HCT116 (cell line): ENCODE data around the gene PDE4D. TPM values are rescaled to one million over a fixed set of nuclear protein-coding genes. Genes with fewer than 3 reads are reported as not detected.

Source experiments
- ATAC-seq: fragments of 200-7000 bp; cut with Tn5 transposase; 2 replicates; pipeline ENCODE4 v1.9.1; 2020; ENCODE audit warnings: mild to moderate bottlenecking, moderate library complexity
- BruUV-seq: library from RNA; stranded (reverse); fragments of 400-500 nt; replicated peaks from 2 replicates; lab custom pipeline; 2021; lab: Mats Ljungman, UMichigan
- CTCF ChIA-PET: fragments of 300-600 bp; sonication (Branson Sonifier 250); formaldehyde crosslinking; loops from one replicate; lab custom pipeline; 2021; ENCODE audit warnings: antibody characterized with exemption; lab: Charles Lee
- POLR2A ChIA-PET: fragments of 300-600, 350-600 bp; sonication (Branson Sonifier 250); formaldehyde crosslinking; loops from one replicate; lab custom pipeline; 2021; ENCODE audit warnings: antibody characterized with exemption; lab: Charles Lee
- RAD21 ChIA-PET, 2 experiments: fragments of 300-600 bp; sonication (Branson Sonifier 250); formaldehyde crosslinking; loops; one replicate each; lab custom pipeline; 2023; ENCODE audit warnings: low total read pairs in 2 of 2; ENCODE audit not compliant: uncharacterized antibody in 2 of 2, unreplicated experiment in 2 of 2, low non-redundant PET in 1 of 2; lab: Charles Lee
- DNase-seq: peaks from one replicate; pipeline ENCODE4 v3.0.0-alpha.2; 2010; ENCODE audit warnings: low read depth, low spot score
- H2AFZ ChIP-seq: fragments of 200-600 bp; shearing (Covaris generic), sonication (generic); 2 replicates; pipeline ENCODE4 v1.6.1; 2017; ENCODE audit warnings: low read depth, mixed run types, mixed read lengths, antibody characterized with exemption, low read length; ENCODE audit not compliant: poor library complexity, severe bottlenecking
- H3K27ac ChIP-seq: 2 replicates; pipeline ENCODE4 v1.5.1; 2012; ENCODE audit warnings: low read depth, low read length
- H3K27me3 ChIP-seq: fragments of 200-600 bp; sonication (generic); 2 replicates; pipeline ENCODE4 v1.6.1; 2016; ENCODE audit warnings: mixed run types, low read length, mixed read lengths; ENCODE audit not compliant: insufficient read depth
- H3K36me3 ChIP-seq, 2 experiments: fragments of 200-500 bp in 1 of 2; fragments of 200-600 bp in 1 of 2; sonication (Bioruptor generic) in 1 of 2; sonication (generic) in 1 of 2; 2 replicates each; pipeline versions ENCODE4 v1.5.1 to v1.6.1; 2014 to 2016; ENCODE audit warnings: low read length in 2 of 2, inconsistent platforms in 1 of 2, mixed read lengths in 1 of 2, mixed run types in 1 of 2; ENCODE audit not compliant: insufficient read depth in 2 of 2, control insufficient read depth in 1 of 2
- H3K4me1 ChIP-seq, 2 experiments: fragments of 200-600 bp in 1 of 2; sonication (generic) in 1 of 2; 2 replicates each; pipeline versions ENCODE4 v1.5.1 to v1.6.1; 2012 to 2017; ENCODE audit warnings: low read length in 2 of 2, inconsistent platforms in 1 of 2, mild to moderate bottlenecking in 1 of 2, mixed read lengths in 1 of 2, mixed run types in 1 of 2, moderate library complexity in 1 of 2; ENCODE audit not compliant: insufficient read depth in 2 of 2, control insufficient read depth in 1 of 2
- H3K4me2 ChIP-seq: fragments of 200-600 bp; sonication (generic); 2 replicates; pipeline ENCODE4 v1.6.1; 2017; ENCODE audit warnings: mixed run types, low read length, mixed read lengths
- H3K4me3 ChIP-seq, 2 experiments: fragments of 200-600 bp in 1 of 2; sonication (generic) in 1 of 2; replicated peaks in 1 of 2; 2 replicates each; pipeline ENCODE4 v1.5.1; 2011 to 2016; ENCODE audit warnings: low read length in 2 of 2, control low read depth in 1 of 2, low read depth in 1 of 2, mild to moderate bottlenecking in 1 of 2, mixed read lengths in 1 of 2, mixed run types in 1 of 2
- H3K79me2 ChIP-seq: fragments of 200-600 bp; sonication (generic); 2 replicates; pipeline ENCODE4 v1.6.1; 2017; ENCODE audit warnings: mild to moderate bottlenecking, mixed run types, low read length, moderate library complexity, mixed read lengths; ENCODE audit not compliant: insufficient read depth
- H3K9ac ChIP-seq: fragments of 200-600 bp; sonication (generic); 2 replicates; pipeline ENCODE4 v1.6.1; 2016; ENCODE audit warnings: low read length, mixed read lengths
- H3K9me2 ChIP-seq: fragments of 200-600 bp; sonication (generic), shearing (Covaris generic); 2 replicates; pipeline ENCODE4 v1.6.1; 2017; ENCODE audit warnings: mixed run types, mild to moderate bottlenecking, moderate library complexity; ENCODE audit not compliant: insufficient read depth
- H3K9me3 ChIP-seq, 2 experiments: fragments of 200-500 bp in 1 of 2; fragments of 200-600 bp in 1 of 2; sonication (Bioruptor generic) in 1 of 2; sonication (generic) in 1 of 2; 2 replicates each; pipeline ENCODE4 v1.6.1; 2014 to 2017; ENCODE audit warnings: low read length in 2 of 2, mixed read lengths in 2 of 2, inconsistent platforms in 1 of 2, low read depth in 1 of 2, mild to moderate bottlenecking in 1 of 2, mixed run types in 1 of 2, moderate library complexity in 1 of 2; ENCODE audit not compliant: control insufficient read depth in 1 of 2, insufficient read depth in 1 of 2
- H4K20me1 ChIP-seq: fragments of 200-600 bp; sonication (generic), shearing (Covaris generic); 2 replicates; pipeline ENCODE4 v1.6.1; 2017; ENCODE audit warnings: mixed run types, mild to moderate bottlenecking, moderate library complexity; ENCODE audit not compliant: insufficient read depth
- ELF1 ChIP-seq: IDR thresholded peaks from 2 replicates; pipeline ENCODE4 v1.6.1; 2012; ENCODE audit warnings: low read depth, borderline replicate concordance
- JUND ChIP-seq: IDR thresholded peaks from 2 replicates; pipeline ENCODE4 v1.6.1; 2012
- POLR2A ChIP-seq: IDR thresholded peaks from 2 replicates; pipeline ENCODE4 v1.7.0; 2011; ENCODE audit warnings: borderline replicate concordance; ENCODE audit not compliant: insufficient read depth, insufficient read length; ENCODE audit errors: extremely low read depth
- SP1 ChIP-seq: IDR thresholded peaks from 2 replicates; pipeline ENCODE4 v1.6.1; 2012; ENCODE audit warnings: low read depth
- TCF7L2 ChIP-seq: IDR thresholded peaks from 2 replicates; pipeline ENCODE4 v1.7.0; 2011; ENCODE audit warnings: borderline replicate concordance, inconsistent platforms; ENCODE audit not compliant: insufficient read depth, insufficient read length; ENCODE audit errors: extremely low read depth
- intact Hi-C: fragments of 100-400 bp; cut with micrococcal nuclease; formaldehyde crosslinking; loops from 2 replicates; pipeline ENCODE4 v1.10.0; 2022
- total RNA-seq: library from RNA; stranded (reverse); gene quantifications from one replicate; pipeline ENCODE4 v1.2.1, GENCODE V29; 2021; ENCODE audit not compliant: unreplicated experiment
- TF ChIP-seq, protein P1 (sequence below): IDR thresholded peaks from 2 replicates; pipeline ENCODE4 v1.6.1; 2011; ENCODE audit warnings: mild to moderate bottlenecking, low read length, moderate library complexity; ENCODE audit not compliant: insufficient replicate concordance; ENCODE audit errors: extremely low read depth
- TF ChIP-seq, protein P2 (sequence below): IDR thresholded peaks from 2 replicates; pipeline ENCODE4 v1.6.1; 2012

PDE4D gene
- total RNA-seq, 1 experiment from 2014 or later, result 1.1 TPM

- ChIA-PET RAD21 (no interaction called here), CTCF (no interaction called here), POLR2A (no interaction called here)
- no peak for DNase-seq
- Histone ChIP-seq H3K4me1 (no peaks in the 10 kb centered on the region), H4K20me1 (no peaks in the 10 kb centered on the region), H3K9me3 (no peaks in the 10 kb centered on the region), H3K27me3 (peaks cover 14% of the 10 kb centered on the region), H2AFZ (no peak overlapping the region), H3K9ac (no peak overlapping the region), H3K9me2 (no peaks in the 10 kb centered on the region), H3K79me2 (no peaks in the 10 kb centered on the region), H3K36me3 (no peaks in the 10 kb centered on the region)
- TF ChIP-seq POLR2A (no peak), JUND (no peak), SP1 (no peak)
- TF ChIP-seq, protein P1, sequence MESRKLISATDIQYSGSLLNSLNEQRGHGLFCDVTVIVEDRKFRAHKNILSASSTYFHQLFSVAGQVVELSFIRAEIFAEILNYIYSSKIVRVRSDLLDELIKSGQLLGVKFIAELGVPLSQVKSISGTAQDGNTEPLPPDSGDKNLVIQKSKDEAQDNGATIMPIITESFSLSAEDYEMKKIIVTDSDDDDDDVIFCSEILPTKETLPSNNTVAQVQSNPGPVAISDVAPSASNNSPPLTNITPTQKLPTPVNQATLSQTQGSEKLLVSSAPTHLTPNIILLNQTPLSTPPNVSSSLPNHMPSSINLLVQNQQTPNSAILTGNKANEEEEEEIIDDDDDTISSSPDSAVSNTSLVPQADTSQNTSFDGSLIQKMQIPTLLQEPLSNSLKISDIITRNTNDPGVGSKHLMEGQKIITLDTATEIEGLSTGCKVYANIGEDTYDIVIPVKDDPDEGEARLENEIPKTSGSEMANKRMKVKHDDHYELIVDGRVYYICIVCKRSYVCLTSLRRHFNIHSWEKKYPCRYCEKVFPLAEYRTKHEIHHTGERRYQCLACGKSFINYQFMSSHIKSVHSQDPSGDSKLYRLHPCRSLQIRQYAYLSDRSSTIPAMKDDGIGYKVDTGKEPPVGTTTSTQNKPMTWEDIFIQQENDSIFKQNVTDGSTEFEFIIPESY, result no peak
- TF ChIP-seq, protein P2, sequence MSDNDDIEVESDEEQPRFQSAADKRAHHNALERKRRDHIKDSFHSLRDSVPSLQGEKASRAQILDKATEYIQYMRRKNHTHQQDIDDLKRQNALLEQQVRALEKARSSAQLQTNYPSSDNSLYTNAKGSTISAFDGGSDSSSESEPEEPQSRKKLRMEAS, result no peak
- TF ChIP-seq, all 23 proteins: peak for 0
- H3K4me3 ChIP-seq, result no peak overlapping the region
- no peak overlapping the region for H3K27ac ChIP-seq
- no peak for ATAC-seq
- intact Hi-C loops, result no loop called here
- H3K4me2 ChIP-seq, result no peak overlapping the region
- no TSS peak for BruUV-seq
Measured at GRCh38 chr5:59485629-59486439, 407.7 kb downstream of the PDE4D start.

- Histone ChIP-seq H2AFZ (no peak overlapping the region), H3K79me2 (no peaks in the 10 kb centered on the region), H3K4me1 (no peaks in the 10 kb centered on the region), H3K9me3 (no peaks in the 10 kb centered on the region), H3K4me2 (no peak overlapping the region), H3K4me3 (no peak overlapping the region), H4K20me1 (no peaks in the 10 kb centered on the region), H3K27me3 (peaks cover 14% of the 10 kb centered on the region), H3K9me2 (no peaks in the 10 kb centered on the region), H3K9ac (no peak overlapping the region), H3K36me3 (no peaks in the 10 kb centered on the region), H3K27ac (no peak overlapping the region)
- RAD21 ChIA-PET, result no interaction called here
- intact Hi-C loops, result no loop called here
- BruUV-seq, result no TSS peak
- TF ChIP-seq ELF1 (no peak), TCF7L2 (no peak)
- CTCF ChIA-PET, result no interaction called here
- no peak for DNase-seq
- ATAC-seq, result no peak
- POLR2A ChIA-PET, result no interaction called here
Measured at GRCh38 chr5:59485107-59485506, 408.4 kb downstream of the PDE4D start.
